GM23338 (cell line): ENCODE data around the gene TOMM70. TPM values are rescaled to one million over a fixed set of nuclear protein-coding genes. Genes with fewer than 3 reads are reported as not detected.

Experiments used
- ATAC-seq: fragments of 200-7000 bp; cut with Tn5 transposase; 3 replicates; pipeline ENCODE4 v1.9.1; 2020
- DNase-seq: peaks from one replicate; pipeline ENCODE4 v3.0.0-alpha.2; 2015; ENCODE audit warnings: low spot score
- H2AFZ ChIP-seq: fragments of 200-600 bp; sonication (generic); 2 replicates; pipeline ENCODE4 v1.8.0; 2016; ENCODE audit warnings: antibody characterized with exemption, mild to moderate bottlenecking, moderate library complexity
- H3F3A ChIP-seq: fragments of 200-600 bp; sonication (generic); replicated peaks from 2 replicates; pipeline ENCODE4 v1.8.0; 2017; ENCODE audit warnings: antibody characterized with exemption, mixed run types, low read depth
- H3K27ac ChIP-seq: fragments of 200-600 bp; sonication (generic); 2 replicates; pipeline ENCODE4 v1.6.1; 2016; ENCODE audit warnings: low read depth
- H3K27me3 ChIP-seq: fragments of 200-600 bp; sonication (generic); 2 replicates; pipeline ENCODE4 v1.8.0; 2016; ENCODE audit warnings: mild to moderate bottlenecking, mixed run types, moderate library complexity; ENCODE audit not compliant: insufficient read depth
- H3K36me3 ChIP-seq: fragments of 200-600 bp; sonication (generic); 2 replicates; pipeline ENCODE4 v1.8.0; 2016; ENCODE audit warnings: mild to moderate bottlenecking; ENCODE audit not compliant: insufficient read depth
- H3K4me1 ChIP-seq: fragments of 200-600 bp; sonication (generic); 2 replicates; pipeline ENCODE4 v1.8.0; 2016; ENCODE audit warnings: mild to moderate bottlenecking, moderate library complexity; ENCODE audit not compliant: insufficient read depth
- H3K4me2 ChIP-seq: fragments of 200-600 bp; sonication (generic); 2 replicates; pipeline ENCODE4 v1.7.1; 2017; ENCODE audit warnings: mixed run types
- H3K4me3 ChIP-seq: fragments of 200-600 bp; sonication (generic); 2 replicates; pipeline ENCODE4 v1.6.1; 2016; ENCODE audit warnings: mixed run types
- H3K79me2 ChIP-seq: fragments of 200-600 bp; sonication (generic); replicated peaks from 2 replicates; pipeline ENCODE4 v1.8.0; 2017; ENCODE audit warnings: mild to moderate bottlenecking; ENCODE audit not compliant: insufficient read depth
- H3K9me2 ChIP-seq: fragments of 200-600 bp; sonication (generic); 2 replicates; pipeline ENCODE4 v1.8.0; 2017; ENCODE audit not compliant: insufficient read depth
- H4K20me1 ChIP-seq: fragments of 200-600 bp; sonication (generic); replicated peaks from 2 replicates; pipeline ENCODE4 v1.8.0; 2017; ENCODE audit warnings: mild to moderate bottlenecking; ENCODE audit not compliant: insufficient read depth
- H3K27ac Mint-ChIP-seq: 2 replicates; pipeline ENCODE4 v1.8.0; 2020; ENCODE audit warnings: inconsistent platforms, mild to moderate bottlenecking, moderate library complexity, mixed read lengths
- H3K27me3 Mint-ChIP-seq: 3 replicates; pipeline ENCODE4 v1.8.0; 2022; ENCODE audit warnings: low read depth, mild to moderate bottlenecking, moderate library complexity, mixed read lengths, inconsistent platforms; ENCODE audit not compliant: insufficient read depth, poor library complexity
- H3K36me3 Mint-ChIP-seq: 3 replicates; pipeline ENCODE4 v1.8.0; 2021; ENCODE audit warnings: low read depth, mild to moderate bottlenecking, inconsistent platforms, moderate library complexity, mixed read lengths
- H3K4me1 Mint-ChIP-seq: 3 replicates; pipeline ENCODE4 v1.8.0; 2020; ENCODE audit warnings: mild to moderate bottlenecking, inconsistent platforms, mixed read lengths
- H3K4me3 Mint-ChIP-seq: 3 replicates; pipeline ENCODE4 v1.8.0; 2021; ENCODE audit warnings: moderate library complexity, mild to moderate bottlenecking, inconsistent platforms, mixed read lengths
- H3K9me3 Mint-ChIP-seq: 3 replicates; pipeline ENCODE4 v1.8.0; 2020; ENCODE audit warnings: moderate library complexity, mild to moderate bottlenecking, inconsistent platforms, mixed read lengths
- CREB1 ChIP-seq: fragments of 250-450 bp; sonication (Bioruptor Pico); IDR thresholded peaks from 2 replicates; pipeline ENCODE4 v1.5.0; 2020; ENCODE audit warnings: low read depth, mild to moderate bottlenecking, moderate library complexity
- CTCF ChIP-seq, 2 experiments: fragments of 200-600 bp in 1 of 2; sonication (generic) in 1 of 2; conservative IDR thresholded peaks; 2 replicates each; pipeline versions ENCODE4 v1.5.1 to v1.6.1; 2016 to 2017; ENCODE audit warnings: antibody characterized with exemption in 2 of 2, low read depth in 2 of 2, mild to moderate bottlenecking in 2 of 2, moderate library complexity in 1 of 2
- ETS1 ChIP-seq: IDR thresholded peaks from 2 replicates; pipeline ENCODE4 v1.6.1; 2016; ENCODE audit warnings: antibody characterized with exemption
- EZH2 ChIP-seq: fragments of 200-600 bp; sonication (generic); IDR thresholded peaks from one replicate; pipeline ENCODE4 v1.8.0; 2017; ENCODE audit warnings: antibody characterized with exemption, mild to moderate bottlenecking, low read depth; ENCODE audit not compliant: unreplicated experiment
- EZH2phosphoT487 ChIP-seq: fragments of 200-600 bp; sonication (generic); IDR thresholded peaks from one replicate; pipeline ENCODE4 v1.8.1; 2018; ENCODE audit warnings: antibody characterized with exemption; ENCODE audit not compliant: unreplicated experiment
- JUNB ChIP-seq: IDR thresholded peaks from one replicate; pipeline ENCODE4 v1.6.1; 2016; ENCODE audit warnings: antibody characterized with exemption; ENCODE audit not compliant: unreplicated experiment
- NANOG ChIP-seq: IDR thresholded peaks from 2 replicates; pipeline ENCODE4 v1.6.1; 2016; ENCODE audit warnings: antibody characterized with exemption, borderline replicate concordance
- POLR2AphosphoS5 ChIP-seq: IDR thresholded peaks from 2 replicates; pipeline ENCODE4 v1.6.1; 2016; ENCODE audit warnings: antibody characterized with exemption, low read depth
- REST ChIP-seq: IDR thresholded peaks from one replicate; pipeline ENCODE4 v1.6.1; 2018; ENCODE audit warnings: antibody characterized with exemption; ENCODE audit not compliant: unreplicated experiment
- STAT1 ChIP-seq: IDR thresholded peaks from one replicate; pipeline ENCODE4 v1.6.1; 2016; ENCODE audit warnings: antibody characterized with exemption; ENCODE audit not compliant: unreplicated experiment
- ZNF114 ChIP-seq: fragments of 250-450 bp; sonication (Bioruptor Pico); IDR thresholded peaks from 2 replicates; pipeline ENCODE4 v1.5.0; 2020; ENCODE audit warnings: mild to moderate bottlenecking, moderate library complexity
- ZNF331 ChIP-seq: fragments of 250-450 bp; sonication (Bioruptor Pico); IDR thresholded peaks from 2 replicates; pipeline ENCODE4 v1.5.0; 2020; ENCODE audit warnings: low read depth, mild to moderate bottlenecking, moderate library complexity
- ZNF462 ChIP-seq: fragments of 250-450 bp; sonication (Bioruptor Pico); IDR thresholded peaks from 2 replicates; pipeline ENCODE4 v1.5.0; 2020; ENCODE audit warnings: mild to moderate bottlenecking, moderate library complexity
- polyA plus RNA-seq: library from polyadenylated mRNA; unstranded; fragments of >200 nt; fragmentation: Nextera tagmentation; extraction: Ambion mirVana; gene quantifications from 2 replicates; pipeline ENCODE4 v1.2.1, GENCODE V29; 2016
- total RNA-seq: library from RNA; depleted of rRNA; stranded (reverse); fragments of >200 nt; shearing (Covaris generic); gene quantifications from 2 replicates; pipeline ENCODE4 v1.2.3, GENCODE V29; 2014

TOMM70 gene
- total and polyA plus RNA-seq, 2 experiments from 2014 or later = 29.5 to 66.8 TPM

GRCh38 chr3:100401674-100402041 is 769 bp upstream of the TOMM70 start:
- ATAC-seq (peak; percentile 16), DNase-seq (peak; percentile 68)
- peaks cover 5% of the 10 kb centered on the region for H3K27me3 Mint-ChIP-seq
- H3K9me2 ChIP-seq = no peaks in the 10 kb centered on the region
- H3K27ac ChIP-seq = peak overlapping the region; percentile 91
- H3K36me3 Mint-ChIP-seq = peaks cover 14% of the 10 kb centered on the region
- H2AFZ ChIP-seq = peak overlapping the region; percentile 33
- H3K27me3 ChIP-seq = no peaks in the 10 kb centered on the region
- peaks cover 16% of the 10 kb centered on the region; the same call in 1 of the 2 replicates for H3K4me1 ChIP-seq
- H3F3A ChIP-seq = no peaks in the 10 kb centered on the region
- no peaks in the 10 kb centered on the region for H3K36me3 ChIP-seq
- H4K20me1 ChIP-seq = peaks cover 15% of the 10 kb centered on the region
- H3K9me3 Mint-ChIP-seq = no peaks in the 10 kb centered on the region
- no peak for TF ChIP-seq CREB1
- TF ChIP-seq JUNB = no peak
- TF ChIP-seq ZNF462 (CRISPR knock-in tag) = no peak
- TF ChIP-seq POLR2AphosphoS5 = no peak
- TF ChIP-seq REST = no peak
- TF ChIP-seq EZH2phosphoT487 = no peak
- no peak for TF ChIP-seq ETS1
- no peak for TF ChIP-seq ZNF114
- TF ChIP-seq CTCF (conservative IDR thresholded peaks at IDR 0.05; ENCODE audit: low read depth in 2 of 2) = no peak
- TF ChIP-seq ZNF331 (CRISPR knock-in tag) = no peak
- TF ChIP-seq STAT1 = no peak
- TF ChIP-seq NANOG = no peak
- TF ChIP-seq EZH2 = no peak
- H3K4me2 ChIP-seq = peak overlapping the region; percentile 89
- H3K4me3 ChIP-seq = peak overlapping the region; percentile 65
- peak overlapping the region; percentile 91 for H3K4me3 Mint-ChIP-seq
- H3K4me1 Mint-ChIP-seq = peaks cover 22% of the 10 kb centered on the region
- H3K27ac Mint-ChIP-seq = peak overlapping the region; percentile 99
- peaks cover 87% of the 10 kb centered on the region for H3K79me2 ChIP-seq
